Measurements from ENCODE around the gene CDK5R1. TPM values are rescaled to one million over a fixed set of nuclear protein-coding genes. Genes with fewer than 3 reads are reported as not detected.

CDK5R1 gene
- total RNA-seq, 2 experiments from 2014 or later, result 12.4 to 13.1 TPM

- Mint-ChIP-seq H3K4me1 (ENCODE audit: low read depth) (peaks cover 43% of the 10 kb centered on the region), H3K9me3 (no peaks in the 10 kb centered on the region), H3K27me3 (no peaks in the 10 kb centered on the region), H3K36me3 (no peaks in the 10 kb centered on the region), H3K27ac (no peak overlapping the region), H3K4me3 (no peak overlapping the region)
- ChIA-PET CTCF (interaction anchor here (1.5 kb wide), 1 partner anchor 41 kb away, joined by 3 read pairs; the partner anchor contains the start of gene CDK5R1), POLR2A (no interaction called here)
- intact Hi-C loops (cut with micrococcal nuclease), result loop anchor here (10.0 kb wide), 2 partner anchors 78 to 388 kb away; no protein-coding TSS in a partner anchor
- DNase-seq, result no peak
Observed at GRCh38 chr17:32527146-32527545, 40.4 kb downstream of the CDK5R1 start.

DNA sequence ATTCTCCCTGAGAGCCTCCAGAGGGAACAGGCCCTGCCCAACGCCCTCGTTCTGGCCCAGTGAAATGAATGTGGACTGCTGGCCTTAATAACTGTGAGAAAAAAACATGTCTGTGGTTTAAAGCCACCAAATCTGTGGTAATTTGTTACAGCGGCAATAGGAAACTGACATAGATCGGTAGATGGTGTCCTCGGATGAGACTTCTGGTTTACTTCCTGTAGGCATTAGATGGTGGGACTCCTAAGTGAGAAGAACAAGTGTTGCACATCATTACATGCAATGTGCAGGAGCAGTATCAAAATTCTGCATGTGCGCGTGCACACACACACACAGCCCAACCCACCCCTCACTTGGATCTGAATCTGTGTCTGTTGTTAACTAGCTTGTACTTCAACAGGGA lies 42.0 kb downstream of the CDK5R1 start:
- Mint-ChIP-seq H3K27ac (no peak overlapping the region), H3K4me1 (ENCODE audit: low read depth) (peaks cover 31% of the 10 kb centered on the region), H3K36me3 (no peaks in the 10 kb centered on the region), H3K4me3 (no peak overlapping the region), H3K9me3 (no peaks in the 10 kb centered on the region), H3K27me3 (no peaks in the 10 kb centered on the region)
- intact Hi-C loops (cut with micrococcal nuclease), result loop anchor here (10.0 kb wide), 2 partner anchors 76 to 386 kb away; no protein-coding TSS in a partner anchor
- POLR2A ChIA-PET, result no interaction called here
- CTCF ChIA-PET, result interaction anchor here (1.4 to 1.5 kb wide), 2 partner anchors 61 to 67 kb away, joined by 3 to 7 read pairs; no protein-coding TSS in a partner anchor
- no peak for DNase-seq

- Mint-ChIP-seq H3K4me3 (no peak overlapping the region), H3K9me3 (no peaks in the 10 kb centered on the region), H3K27ac (no peak overlapping the region), H3K36me3 (no peaks in the 10 kb centered on the region), H3K4me1 (ENCODE audit: low read depth) (peaks cover 23% of the 10 kb centered on the region), H3K27me3 (no peaks in the 10 kb centered on the region)
- ChIA-PET POLR2A (no interaction called here), CTCF (interaction anchor here (1.4 kb wide), 1 partner anchor 68 kb away, joined by 7 read pairs; no protein-coding TSS in a partner anchor)
- no peak for DNase-seq
- intact Hi-C loops (cut with micrococcal nuclease), result loop anchor here (10.0 kb wide), 2 partner anchors 75 to 385 kb away; no protein-coding TSS in a partner anchor
Observed at GRCh38 chr17:32529604-32530003, 42.8 kb downstream of the CDK5R1 start.

GRCh38 chr17:32533296-32533695 lies 46.5 kb downstream of the CDK5R1 start:
- DNase-seq, result no peak
- ChIA-PET POLR2A (no interaction called here), CTCF (interaction anchor here (1.4 kb wide), 1 partner anchor 70 kb away, joined by 8 read pairs; no protein-coding TSS in a partner anchor)
- no peaks in the 10 kb centered on the region for H3K36me3 Mint-ChIP-seq
- H3K27ac Mint-ChIP-seq, result no peak overlapping the region
- intact Hi-C loops (cut with micrococcal nuclease), result no loop called here
- no peak overlapping the region for H3K4me3 Mint-ChIP-seq
- H3K27me3 Mint-ChIP-seq, result no peaks in the 10 kb centered on the region
- peaks cover 23% of the 10 kb centered on the region for H3K4me1 Mint-ChIP-seq (ENCODE audit: low read depth)
- no peaks in the 10 kb centered on the region for H3K9me3 Mint-ChIP-seq

GRCh38 chr17:32536736-32537643 lies 50.2 kb downstream of the CDK5R1 start:
- DNase-seq, result no peak
- intact Hi-C loops (cut with micrococcal nuclease), result loop anchor here (1.0 kb wide), 1 partner anchor 13 kb away; no protein-coding TSS in a partner anchor
- ChIA-PET CTCF (interaction anchor here (1.0 kb wide), 1 partner anchor 18 kb away, joined by 4 read pairs; no protein-coding TSS in a partner anchor), POLR2A (no interaction called here)
- Mint-ChIP-seq H3K4me1 (ENCODE audit: low read depth) (peaks cover 11% of the 10 kb centered on the region), H3K9me3 (no peaks in the 10 kb centered on the region), H3K27me3 (no peaks in the 10 kb centered on the region), H3K36me3 (no peaks in the 10 kb centered on the region), H3K4me3 (no peak overlapping the region), H3K27ac (no peak overlapping the region)

Other genes starting within 250 kb of the CDK5R1 start
- under 1 TPM in 1 of 2 experiments, not detected in 1; 0.17 TPM for gene RHBDL3, start 221.2 kb upstream of the CDK5R1 start, total RNA-seq
- gene C17orf75, start 144.8 kb upstream of the CDK5R1 start, total RNA-seq, result 10 to 100 TPM; 25.6 to 28.5 TPM
- 100 to 1,000 TPM; 192 to 209 TPM for gene ZNF207, start 136.8 kb upstream of the CDK5R1 start, total RNA-seq
- gene PSMD11, start 42.5 kb upstream of the CDK5R1 start, total RNA-seq, result 100 to 1,000 TPM; 161 to 162 TPM